H1 (cell line): Measurements from ENCODE around the gene SLC13A2. TPM values are rescaled to one million over a fixed set of nuclear protein-coding genes. Genes with fewer than 3 reads are reported as not detected.

Experiments
- ATF3 ChIP-seq: IDR thresholded peaks from 2 replicates; pipeline ENCODE4 v1.6.1; 2011; ENCODE audit warnings: low read depth, mild to moderate bottlenecking, low read length; ENCODE audit not compliant: insufficient read depth
- HDAC6 ChIP-seq: IDR thresholded peaks from one replicate; pipeline ENCODE4 v1.7.1; 2012; ENCODE audit warnings: low read depth, mild to moderate bottlenecking, inconsistent platforms, low read length, moderate library complexity
- SIRT6 ChIP-seq: IDR thresholded peaks from one replicate; pipeline ENCODE4 v1.7.1; 2012; ENCODE audit warnings: low read length, inconsistent platforms
- polyA plus RNA-seq, 7 experiments: library from polyadenylated mRNA; depleted of rRNA in 3 of 7; stranded (reverse) in 5 of 7; unstranded in 2 of 7; fragments of >200 nt in 5 of 7; fragments of 200-250 nt in 2 of 7; gene quantifications; 1 replicate in 5 of 7; 2 replicates in 1 of 7; 4 replicates in 1 of 7; pipeline versions ENCODE4 v1.2.1 to v1.2.3, GENCODE V29; 2011 to 2013; ENCODE audit warnings: missing spikeins in 2 of 7, mixed read lengths in 2 of 7
- total RNA-seq: library from RNA; stranded (reverse); fragmentation: NEBNext Ultra II Directional; extraction: Animal tissue kit (Norgen Biotek cat#: 25700); gene quantifications from 2 replicates; pipeline ENCODE4 v1.2.1, GENCODE V29; 2021

Gene SLC13A2
- total and polyA plus RNA-seq, 2 of the 8 experiments (the other 6 are each of a cell fraction or from before 2014, with no cell fraction given) = not detected

GRCh38 chr17:28476076-28476865, 2.8 kb downstream of the SLC13A2 start (continued):
- TF ChIP-seq ATF3 = no peak
- TF ChIP-seq HDAC6 = no peak
- TF ChIP-seq SIRT6 = no peak
